OCI-LY3 (cell line): ENCODE data around the gene KAT8.
A peak's percentile ranks its signal among the peaks of the same experiment; 100 is the strongest.

ENCODE experiments used
- H2AFZ ChIP-seq: fragments of 200-600, 300-600 bp; shearing (Covaris generic); 2 replicates; pipeline ENCODE4 v1.6.0; 2014; ENCODE audit warnings: antibody characterized with exemption, low read depth, low read length
- H3K27ac ChIP-seq: fragments of 200-600, 300-600 bp; sonication (generic); 2 replicates; pipeline ENCODE4 v1.5.1; 2014; ENCODE audit warnings: mild to moderate bottlenecking, low read length, moderate library complexity, mixed read lengths
- H3K27me3 ChIP-seq: fragments of 200-600, 300-600 bp; sonication (generic); 2 replicates; pipeline ENCODE4 v1.6.1; 2014; ENCODE audit warnings: low read depth, low read length, mixed read lengths
- H3K36me3 ChIP-seq: fragments of 200-600, 300-600 bp; sonication (generic); replicated peaks from 2 replicates; pipeline ENCODE3; 2014; ENCODE audit warnings: low read depth, low read length, mixed read lengths
- H3K4me1 ChIP-seq: fragments of 300-600, 200-600 bp; sonication (generic); 2 replicates; pipeline ENCODE4 v1.6.1; 2014; ENCODE audit warnings: low read length, mixed read lengths
- H3K4me2 ChIP-seq: fragments of 200-600, 300-600 bp; sonication (generic); 2 replicates; pipeline ENCODE4 v1.6.1; 2014; ENCODE audit warnings: low read length, mixed read lengths
- H3K4me3 ChIP-seq: fragments of 300-600, 200-600 bp; sonication (generic); 2 replicates; pipeline ENCODE4 v1.5.1; 2014; ENCODE audit warnings: antibody characterized with exemption, mild to moderate bottlenecking, low read length, moderate library complexity
- H3K79me2 ChIP-seq: fragments of 300-600, 200-600 bp; shearing (Covaris generic); 2 replicates; pipeline ENCODE4 v1.6.1; 2014; ENCODE audit warnings: mild to moderate bottlenecking, low read length, mixed read lengths
- H3K9ac ChIP-seq: fragments of 300-600, 200-600 bp; shearing (Covaris generic); 2 replicates; pipeline ENCODE4 v1.6.0; 2014; ENCODE audit warnings: mild to moderate bottlenecking, low read length, moderate library complexity
- H3K9me3 ChIP-seq: fragments of 200-600, 300-600 bp; shearing (Covaris generic); 2 replicates; pipeline ENCODE4 v1.6.1; 2014; ENCODE audit warnings: low read length, mixed read lengths; ENCODE audit not compliant: insufficient read depth
- H4K20me1 ChIP-seq: fragments of 200-600, 300-600 bp; sonication (generic); 2 replicates; pipeline ENCODE4 v1.6.1; 2016; ENCODE audit warnings: low read length, mixed read lengths; ENCODE audit not compliant: insufficient read depth
- CTCF ChIP-seq: fragments of 200-600, 300-600 bp; sonication (generic); IDR thresholded peaks from 2 replicates; pipeline ENCODE4 v1.5.1; 2014; ENCODE audit warnings: antibody characterized with exemption, low read length, low read depth
- EZH2phosphoT487 ChIP-seq: fragments of 200-600 bp; shearing (Covaris generic); IDR thresholded peaks from 2 replicates; pipeline ENCODE4 v1.6.1; 2018; ENCODE audit warnings: antibody characterized with exemption, mixed run types, low read depth

Gene KAT8

GRCh38 chr16:31118223-31119155 is 1.0 kb downstream of the KAT8 start:
- Histone ChIP-seq H3K36me3 (peaks cover 22% of the 10 kb centered on the region), H2AFZ (no peak overlapping the region), H3K27ac (no peak overlapping the region)

DNA sequence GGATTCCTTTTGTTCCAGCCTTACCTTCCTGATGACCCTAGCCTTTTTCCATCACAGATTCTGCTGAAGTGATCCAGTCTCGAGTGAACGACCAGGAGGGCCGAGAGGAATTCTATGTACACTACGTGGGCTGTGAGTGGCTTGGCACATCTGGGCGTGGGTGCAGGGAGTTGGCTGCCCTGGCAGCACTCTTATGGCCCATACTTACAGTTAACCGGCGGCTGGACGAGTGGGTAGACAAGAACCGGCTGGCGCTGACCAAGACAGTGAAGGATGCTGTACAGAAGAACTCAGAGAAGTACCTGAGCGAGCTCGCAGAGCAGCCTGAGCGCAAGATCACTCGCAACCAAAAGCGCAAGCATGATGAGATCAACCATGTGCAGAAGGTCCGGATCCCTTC is 2.7 kb downstream of the KAT8 start:
- Histone ChIP-seq H3K79me2 (peaks cover 18% of the 10 kb centered on the region), H4K20me1 (peaks cover 6% of the 10 kb centered on the region), H3K4me1 (peaks cover 6% of the 10 kb centered on the region), H3K36me3 (peaks cover 25% of the 10 kb centered on the region), H3K27me3 (no peaks in the 10 kb centered on the region), H3K9ac (no peak overlapping the region), H3K4me3 (no peak overlapping the region), H3K4me2 (no peak overlapping the region), H3K27ac (no peak overlapping the region), H2AFZ (no peak overlapping the region), H3K9me3 (no peaks in the 10 kb centered on the region)
- TF ChIP-seq CTCF (no peak), EZH2phosphoT487 (no peak)

More at GRCh38 chr16:31118223-31119155, 1.0 kb downstream of the KAT8 start:
- H3K4me1 ChIP-seq, result peaks cover 11% of the 10 kb centered on the region
- TF ChIP-seq EZH2phosphoT487, result no peak
- no peak for TF ChIP-seq CTCF
- peaks cover 6% of the 10 kb centered on the region for H4K20me1 ChIP-seq
- H3K27me3 ChIP-seq, result no peaks in the 10 kb centered on the region
- peaks cover 18% of the 10 kb centered on the region for H3K79me2 ChIP-seq
- peak overlapping the region; percentile 67 for H3K9ac ChIP-seq
- H3K4me2 ChIP-seq, result peak overlapping the region; percentile 95
- H3K4me3 ChIP-seq, result peak overlapping the region; percentile 95
- H3K9me3 ChIP-seq, result no peaks in the 10 kb centered on the region

GRCh38 chr16:31125844-31126243 is 8.4 kb downstream of the KAT8 start:
- no peak overlapping the region for H3K4me3 ChIP-seq
- H3K4me2 ChIP-seq, result no peak overlapping the region
- H3K9ac ChIP-seq, result no peak overlapping the region
- peaks cover 14% of the 10 kb centered on the region for H3K36me3 ChIP-seq
- H2AFZ ChIP-seq, result no peak overlapping the region
- H3K79me2 ChIP-seq, result no peaks in the 10 kb centered on the region
- TF ChIP-seq EZH2phosphoT487 (no peak), CTCF (no peak)
- H3K4me1 ChIP-seq, result no peaks in the 10 kb centered on the region
- no peaks in the 10 kb centered on the region for H4K20me1 ChIP-seq
- H3K27ac ChIP-seq, result no peak overlapping the region
- H3K9me3 ChIP-seq, result no peaks in the 10 kb centered on the region
- H3K27me3 ChIP-seq, result no peaks in the 10 kb centered on the region

- H3K36me3 ChIP-seq, result peaks cover 6% of the 10 kb centered on the region
- no peak overlapping the region for H3K9ac ChIP-seq
- H3K27me3 ChIP-seq, result no peaks in the 10 kb centered on the region
- no peaks in the 10 kb centered on the region for H4K20me1 ChIP-seq
- H3K27ac ChIP-seq, result no peak overlapping the region
- no peak overlapping the region for H3K4me3 ChIP-seq
- TF ChIP-seq CTCF, result no peak
- no peak for TF ChIP-seq EZH2phosphoT487
- no peaks in the 10 kb centered on the region for H3K4me1 ChIP-seq
- H3K4me2 ChIP-seq, result no peak overlapping the region
- no peaks in the 10 kb centered on the region for H3K79me2 ChIP-seq
- no peak overlapping the region for H2AFZ ChIP-seq
- H3K9me3 ChIP-seq, result no peaks in the 10 kb centered on the region
These were observed 9.7 kb downstream of the KAT8 start for GRCh38 chr16:31127182-31127581.
